HG03066 (cell line): ENCODE results near the gene POU3F3.

Experiments used
- ATAC-seq: cut with Tn5 transposase; IDR thresholded peaks from one replicate; pipeline ENCODE4 v1.9.1; 2021; ENCODE audit warnings: low read depth; ENCODE audit not compliant: unreplicated experiment

Gene POU3F3

DNA sequence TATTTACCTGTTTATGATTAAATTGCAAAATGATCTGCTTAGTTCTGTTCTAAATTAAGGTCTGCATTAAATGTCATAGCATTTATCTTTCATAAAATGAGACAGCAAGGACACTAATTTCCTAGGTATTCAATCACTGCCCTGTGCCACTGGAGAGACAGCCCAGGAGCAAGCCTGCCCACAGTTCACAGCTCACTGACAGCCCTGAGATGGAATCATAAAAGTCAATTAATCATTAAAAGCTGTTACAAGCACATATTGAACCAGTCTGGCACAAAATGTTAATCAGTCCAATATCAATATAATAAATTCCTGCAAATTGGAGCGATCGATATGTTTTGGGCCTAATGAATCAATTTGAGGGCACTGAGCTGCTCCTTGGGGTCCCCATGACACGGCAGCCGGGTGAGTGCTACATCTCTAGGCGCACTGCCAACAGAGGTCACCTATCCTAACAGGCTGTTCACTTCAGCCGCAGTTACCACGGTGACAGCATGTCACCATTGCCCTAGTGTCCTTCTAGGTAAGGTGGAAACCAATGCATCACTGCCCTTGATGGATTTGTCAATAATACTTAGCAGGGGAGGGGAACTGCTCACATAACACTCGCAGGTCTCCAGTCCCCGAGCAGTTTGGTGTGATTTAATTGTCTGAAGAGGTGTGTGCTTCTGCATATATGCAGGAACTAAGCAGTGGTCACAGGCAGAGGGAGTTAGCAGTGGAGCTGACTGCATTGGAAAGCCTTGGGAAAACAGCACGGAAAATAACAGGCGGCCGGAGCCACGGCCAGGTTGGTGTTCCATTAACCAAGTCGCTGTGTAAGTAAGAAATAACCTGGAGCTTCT is 47.3 kb downstream of the POU3F3 start:
- ATAC-seq, result no peak

DNA sequence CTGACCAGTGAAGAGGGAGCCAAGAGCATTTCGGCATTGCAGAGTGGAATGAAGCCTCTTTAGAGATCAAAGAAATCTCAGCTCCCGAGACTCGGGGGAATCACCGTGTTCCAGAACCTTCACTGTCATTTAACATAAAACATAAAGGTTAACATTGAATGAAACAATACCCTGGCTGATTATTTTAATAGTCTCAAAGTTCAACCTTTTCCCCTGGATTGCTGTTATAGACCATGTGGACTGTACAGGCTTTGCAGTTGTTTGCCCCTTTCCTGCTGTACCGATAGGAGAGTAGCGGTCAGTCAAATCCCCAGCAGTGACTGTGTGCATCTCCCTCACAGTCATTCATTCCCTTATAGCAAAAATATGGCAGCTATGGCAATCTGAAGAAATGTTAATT is 48.4 kb downstream of the POU3F3 start:
- no peak for ATAC-seq
